GM23338 (cell line): ENCODE data around the gene MYO1C. TPM values are rescaled to one million over a fixed set of nuclear protein-coding genes. Genes with fewer than 3 reads are reported as not detected.

Source experiments
- ATAC-seq: fragments of 200-7000 bp; cut with Tn5 transposase; 3 replicates; pipeline ENCODE4 v1.9.1; 2020
- DNase-seq: peaks from one replicate; pipeline ENCODE4 v3.0.0-alpha.2; 2015; ENCODE audit warnings: low spot score
- H2AFZ ChIP-seq: fragments of 200-600 bp; sonication (generic); 2 replicates; pipeline ENCODE4 v1.8.0; 2016; ENCODE audit warnings: antibody characterized with exemption, mild to moderate bottlenecking, moderate library complexity
- H3F3A ChIP-seq: fragments of 200-600 bp; sonication (generic); replicated peaks from 2 replicates; pipeline ENCODE4 v1.8.0; 2017; ENCODE audit warnings: antibody characterized with exemption, mixed run types, low read depth
- H3K27ac ChIP-seq: fragments of 200-600 bp; sonication (generic); 2 replicates; pipeline ENCODE4 v1.6.1; 2016; ENCODE audit warnings: low read depth
- H3K27me3 ChIP-seq: fragments of 200-600 bp; sonication (generic); 2 replicates; pipeline ENCODE4 v1.8.0; 2016; ENCODE audit warnings: mild to moderate bottlenecking, mixed run types, moderate library complexity; ENCODE audit not compliant: insufficient read depth
- H3K36me3 ChIP-seq: fragments of 200-600 bp; sonication (generic); 2 replicates; pipeline ENCODE4 v1.8.0; 2016; ENCODE audit warnings: mild to moderate bottlenecking; ENCODE audit not compliant: insufficient read depth
- H3K4me1 ChIP-seq: fragments of 200-600 bp; sonication (generic); 2 replicates; pipeline ENCODE4 v1.8.0; 2016; ENCODE audit warnings: mild to moderate bottlenecking, moderate library complexity; ENCODE audit not compliant: insufficient read depth
- H3K4me2 ChIP-seq: fragments of 200-600 bp; sonication (generic); 2 replicates; pipeline ENCODE4 v1.7.1; 2017; ENCODE audit warnings: mixed run types
- H3K4me3 ChIP-seq: fragments of 200-600 bp; sonication (generic); 2 replicates; pipeline ENCODE4 v1.6.1; 2016; ENCODE audit warnings: mixed run types
- H3K79me2 ChIP-seq: fragments of 200-600 bp; sonication (generic); replicated peaks from 2 replicates; pipeline ENCODE4 v1.8.0; 2017; ENCODE audit warnings: mild to moderate bottlenecking; ENCODE audit not compliant: insufficient read depth
- H3K9me2 ChIP-seq: fragments of 200-600 bp; sonication (generic); 2 replicates; pipeline ENCODE4 v1.8.0; 2017; ENCODE audit not compliant: insufficient read depth
- H4K20me1 ChIP-seq: fragments of 200-600 bp; sonication (generic); replicated peaks from 2 replicates; pipeline ENCODE4 v1.8.0; 2017; ENCODE audit warnings: mild to moderate bottlenecking; ENCODE audit not compliant: insufficient read depth
- H3K27ac Mint-ChIP-seq: 2 replicates; pipeline ENCODE4 v1.8.0; 2020; ENCODE audit warnings: inconsistent platforms, mild to moderate bottlenecking, moderate library complexity, mixed read lengths
- H3K27me3 Mint-ChIP-seq: 3 replicates; pipeline ENCODE4 v1.8.0; 2022; ENCODE audit warnings: low read depth, mild to moderate bottlenecking, moderate library complexity, mixed read lengths, inconsistent platforms; ENCODE audit not compliant: insufficient read depth, poor library complexity
- H3K36me3 Mint-ChIP-seq: 3 replicates; pipeline ENCODE4 v1.8.0; 2021; ENCODE audit warnings: low read depth, mild to moderate bottlenecking, inconsistent platforms, moderate library complexity, mixed read lengths
- H3K4me1 Mint-ChIP-seq: 3 replicates; pipeline ENCODE4 v1.8.0; 2020; ENCODE audit warnings: mild to moderate bottlenecking, inconsistent platforms, mixed read lengths
- H3K4me3 Mint-ChIP-seq: 3 replicates; pipeline ENCODE4 v1.8.0; 2021; ENCODE audit warnings: moderate library complexity, mild to moderate bottlenecking, inconsistent platforms, mixed read lengths
- H3K9me3 Mint-ChIP-seq: 3 replicates; pipeline ENCODE4 v1.8.0; 2020; ENCODE audit warnings: moderate library complexity, mild to moderate bottlenecking, inconsistent platforms, mixed read lengths
- CREB1 ChIP-seq: fragments of 250-450 bp; sonication (Bioruptor Pico); IDR thresholded peaks from 2 replicates; pipeline ENCODE4 v1.5.0; 2020; ENCODE audit warnings: low read depth, mild to moderate bottlenecking, moderate library complexity
- CTCF ChIP-seq, 2 experiments: fragments of 200-600 bp in 1 of 2; sonication (generic) in 1 of 2; conservative IDR thresholded peaks; 2 replicates each; pipeline versions ENCODE4 v1.5.1 to v1.6.1; 2016 to 2017; ENCODE audit warnings: antibody characterized with exemption in 2 of 2, low read depth in 2 of 2, mild to moderate bottlenecking in 2 of 2, moderate library complexity in 1 of 2
- ETS1 ChIP-seq: IDR thresholded peaks from 2 replicates; pipeline ENCODE4 v1.6.1; 2016; ENCODE audit warnings: antibody characterized with exemption
- EZH2 ChIP-seq: fragments of 200-600 bp; sonication (generic); IDR thresholded peaks from one replicate; pipeline ENCODE4 v1.8.0; 2017; ENCODE audit warnings: antibody characterized with exemption, mild to moderate bottlenecking, low read depth; ENCODE audit not compliant: unreplicated experiment
- EZH2phosphoT487 ChIP-seq: fragments of 200-600 bp; sonication (generic); IDR thresholded peaks from one replicate; pipeline ENCODE4 v1.8.1; 2018; ENCODE audit warnings: antibody characterized with exemption; ENCODE audit not compliant: unreplicated experiment
- JUNB ChIP-seq: IDR thresholded peaks from one replicate; pipeline ENCODE4 v1.6.1; 2016; ENCODE audit warnings: antibody characterized with exemption; ENCODE audit not compliant: unreplicated experiment
- NANOG ChIP-seq: IDR thresholded peaks from 2 replicates; pipeline ENCODE4 v1.6.1; 2016; ENCODE audit warnings: antibody characterized with exemption, borderline replicate concordance
- POLR2AphosphoS5 ChIP-seq: IDR thresholded peaks from 2 replicates; pipeline ENCODE4 v1.6.1; 2016; ENCODE audit warnings: antibody characterized with exemption, low read depth
- REST ChIP-seq: IDR thresholded peaks from one replicate; pipeline ENCODE4 v1.6.1; 2018; ENCODE audit warnings: antibody characterized with exemption; ENCODE audit not compliant: unreplicated experiment
- STAT1 ChIP-seq: IDR thresholded peaks from one replicate; pipeline ENCODE4 v1.6.1; 2016; ENCODE audit warnings: antibody characterized with exemption; ENCODE audit not compliant: unreplicated experiment
- ZNF114 ChIP-seq: fragments of 250-450 bp; sonication (Bioruptor Pico); IDR thresholded peaks from 2 replicates; pipeline ENCODE4 v1.5.0; 2020; ENCODE audit warnings: mild to moderate bottlenecking, moderate library complexity
- ZNF331 ChIP-seq: fragments of 250-450 bp; sonication (Bioruptor Pico); IDR thresholded peaks from 2 replicates; pipeline ENCODE4 v1.5.0; 2020; ENCODE audit warnings: low read depth, mild to moderate bottlenecking, moderate library complexity
- ZNF462 ChIP-seq: fragments of 250-450 bp; sonication (Bioruptor Pico); IDR thresholded peaks from 2 replicates; pipeline ENCODE4 v1.5.0; 2020; ENCODE audit warnings: mild to moderate bottlenecking, moderate library complexity
- polyA plus RNA-seq: library from polyadenylated mRNA; unstranded; fragments of >200 nt; fragmentation: Nextera tagmentation; extraction: Ambion mirVana; gene quantifications from 2 replicates; pipeline ENCODE4 v1.2.1, GENCODE V29; 2016
- total RNA-seq: library from RNA; depleted of rRNA; stranded (reverse); fragments of >200 nt; shearing (Covaris generic); gene quantifications from 2 replicates; pipeline ENCODE4 v1.2.3, GENCODE V29; 2014

Gene MYO1C
- total and polyA plus RNA-seq, 2 experiments from 2014 or later, result 13.9 to 35.2 TPM

- H3K4me1 ChIP-seq, result peaks cover 7% of the 10 kb centered on the region
- peaks cover 13% of the 10 kb centered on the region for H3K79me2 ChIP-seq
- no peaks in the 10 kb centered on the region; the same call in 1 of the 2 replicates for H3K36me3 ChIP-seq
- Mint-ChIP-seq H3K4me3 (peak overlapping the region; percentile 88; the same call in 2 of the 3 replicates), H3K27me3 (peaks cover 5% of the 10 kb centered on the region), H3K4me1 (peaks cover 12% of the 10 kb centered on the region; the same call in 2 of the 3 replicates), H3K36me3 (peaks cover 6% of the 10 kb centered on the region; the same call in 1 of the 3 replicates), H3K27ac (no peak overlapping the region), H3K9me3 (no peaks in the 10 kb centered on the region)
- H3K27ac ChIP-seq, result no peak overlapping the region
- no peaks in the 10 kb centered on the region for H3K27me3 ChIP-seq
- H4K20me1 ChIP-seq, result no peaks in the 10 kb centered on the region
- no peak for ATAC-seq
- H2AFZ ChIP-seq, result no peak overlapping the region
- no peak for DNase-seq
- H3K4me2 ChIP-seq, result no peak overlapping the region
- no peak for TF ChIP-seq STAT1
- no peak; the same call in 1 of the 2 replicates for TF ChIP-seq POLR2AphosphoS5
- TF ChIP-seq ZNF331 (CRISPR knock-in tag), result no peak
- TF ChIP-seq ZNF462 (CRISPR knock-in tag), result no peak
- TF ChIP-seq CTCF (conservative IDR thresholded peaks at IDR 0.05; ENCODE audit: low read depth in 2 of 2), result no peak
- TF ChIP-seq EZH2phosphoT487, result no peak
- TF ChIP-seq ETS1, result no peak
- no peak for TF ChIP-seq CREB1
- no peak for TF ChIP-seq EZH2
- TF ChIP-seq ZNF114 (CRISPR knock-in tag), result no peak
- no peak for TF ChIP-seq JUNB
- TF ChIP-seq REST, result no peak
- no peak for TF ChIP-seq NANOG
- peaks cover 19% of the 10 kb centered on the region for H3F3A ChIP-seq
- no peaks in the 10 kb centered on the region for H3K9me2 ChIP-seq
- no peak overlapping the region for H3K4me3 ChIP-seq
These were observed 25.9 kb upstream of the MYO1C start for GRCh38 chr17:1518410-1518809.
